Measurements from ENCODE around the gene LEMD3. TPM values are rescaled to one million over a fixed set of nuclear protein-coding genes. Genes with fewer than 3 reads are reported as not detected.

Gene LEMD3
- total RNA-seq, 1 experiment from 2014 or later: 57.8 TPM

GRCh38 chr12:65203376-65203775, 34.0 kb downstream of the LEMD3 start:
- no TSS peak for BruUV-seq (replicated peaks)
- ChIA-PET POLR2A (ENCODE audit: unreplicated experiment) (no interaction called here), CTCF (no interaction called here)
- Histone ChIP-seq H2AFZ (ENCODE audit: low read length) (no peak overlapping the region), H3K36me3 (ENCODE audit: low read depth, low read length) (no peaks in the 10 kb centered on the region), H4K20me1 (ENCODE audit: low read length) (no peaks in the 10 kb centered on the region), H3K4me1 (ENCODE audit: insufficient read depth, low read length) (no peaks in the 10 kb centered on the region), H3K9ac (ENCODE audit: low read length) (no peak overlapping the region), H3F3A (ENCODE audit: low read length, unreplicated experiment) (no peaks in the 10 kb centered on the region), H3K9me3 (ENCODE audit: low read length) (no peaks in the 10 kb centered on the region), H3K27ac (ENCODE audit: low read length) (no peak overlapping the region), H3K27me3 (ENCODE audit: low read length) (no peaks in the 10 kb centered on the region), H3K9me2 (replicated peaks; ENCODE audit: low read length) (no peaks in the 10 kb centered on the region), H3K4me3 (ENCODE audit: low read length) (no peak overlapping the region), H3K79me2 (ENCODE audit: low read length) (peaks cover 80% of the 10 kb centered on the region), H3K4me2 (ENCODE audit: low read length) (no peak overlapping the region)
- intact Hi-C loops (cut with micrococcal nuclease): no loop called here
- ATAC-seq (no peak), DNase-seq (no peak)
- TF ChIP-seq CTCF (conservative IDR thresholded peaks at IDR 0.05; ENCODE audit: low read depth, low read length): no peak
- no peak for TF ChIP-seq EZH2phosphoT487 (IDR thresholded peaks at IDR 0.05; ENCODE audit: borderline replicate concordance, low read length)
- no peak for TF ChIP-seq EZH2 (IDR thresholded peaks at IDR 0.05; ENCODE audit: low read length, unreplicated experiment)

GRCh38 chr12:65204886-65205525, 35.6 kb downstream of the LEMD3 start:
- no peak for TF ChIP-seq EZH2phosphoT487 (IDR thresholded peaks at IDR 0.05; ENCODE audit: borderline replicate concordance, low read length)
- no peak for TF ChIP-seq EZH2 (IDR thresholded peaks at IDR 0.05; ENCODE audit: low read length, unreplicated experiment)
- no peak for TF ChIP-seq CTCF (conservative IDR thresholded peaks at IDR 0.05; ENCODE audit: low read depth, low read length)
- no peaks in the 10 kb centered on the region for H3K27me3 ChIP-seq (ENCODE audit: low read length)
- H3K4me1 ChIP-seq (ENCODE audit: insufficient read depth, low read length): no peaks in the 10 kb centered on the region
- POLR2A ChIA-PET (ENCODE audit: unreplicated experiment): no interaction called here
- H3K9ac ChIP-seq (ENCODE audit: low read length): no peak overlapping the region
- no peaks in the 10 kb centered on the region for H3K36me3 ChIP-seq (ENCODE audit: low read depth, low read length)
- BruUV-seq (replicated peaks): no TSS peak
- CTCF ChIA-PET: no interaction called here
- H2AFZ ChIP-seq (ENCODE audit: low read length): no peak overlapping the region
- no peak overlapping the region for H3K4me3 ChIP-seq (ENCODE audit: low read length)
- H3K27ac ChIP-seq (ENCODE audit: low read length): no peak overlapping the region
- H4K20me1 ChIP-seq (ENCODE audit: low read length): no peaks in the 10 kb centered on the region
- ATAC-seq (no peak), DNase-seq (no peak)
- peaks cover 81% of the 10 kb centered on the region for H3K79me2 ChIP-seq (ENCODE audit: low read length)
- no peaks in the 10 kb centered on the region for H3K9me2 ChIP-seq (replicated peaks; ENCODE audit: low read length)
- no peak overlapping the region for H3K4me2 ChIP-seq (ENCODE audit: low read length)
- no peaks in the 10 kb centered on the region for H3K9me3 ChIP-seq (ENCODE audit: low read length)
- no peaks in the 10 kb centered on the region for H3F3A ChIP-seq (ENCODE audit: low read length, unreplicated experiment)
- intact Hi-C loops (cut with micrococcal nuclease): no loop called here

GRCh38 chr12:65205886-65206285, 36.5 kb downstream of the LEMD3 start:
- DNase-seq: no peak
- H3K4me2 ChIP-seq (ENCODE audit: low read length): no peak overlapping the region
- no TSS peak for BruUV-seq (replicated peaks)
- intact Hi-C loops (cut with micrococcal nuclease): no loop called here
- TF ChIP-seq EZH2phosphoT487 (IDR thresholded peaks at IDR 0.05; ENCODE audit: borderline replicate concordance, low read length): no peak
- TF ChIP-seq EZH2 (IDR thresholded peaks at IDR 0.05; ENCODE audit: low read length, unreplicated experiment): no peak
- no peak for TF ChIP-seq CTCF (conservative IDR thresholded peaks at IDR 0.05; ENCODE audit: low read depth, low read length)
- CTCF ChIA-PET: no interaction called here
- POLR2A ChIA-PET (ENCODE audit: unreplicated experiment): no interaction called here
- peaks cover 77% of the 10 kb centered on the region for H3K79me2 ChIP-seq (ENCODE audit: low read length)
- H3K36me3 ChIP-seq (ENCODE audit: low read depth, low read length): no peaks in the 10 kb centered on the region
- H3K4me3 ChIP-seq (ENCODE audit: low read length): no peak overlapping the region
- no peak overlapping the region for H2AFZ ChIP-seq (ENCODE audit: low read length)
- no peaks in the 10 kb centered on the region for H3K27me3 ChIP-seq (ENCODE audit: low read length)
- no peaks in the 10 kb centered on the region for H3K9me2 ChIP-seq (replicated peaks; ENCODE audit: low read length)
- ATAC-seq: no peak
- H3K9ac ChIP-seq (ENCODE audit: low read length): no peak overlapping the region
- no peaks in the 10 kb centered on the region for H4K20me1 ChIP-seq (ENCODE audit: low read length)
- H3K27ac ChIP-seq (ENCODE audit: low read length): no peak overlapping the region
- H3K4me1 ChIP-seq (ENCODE audit: insufficient read depth, low read length): no peaks in the 10 kb centered on the region
- no peaks in the 10 kb centered on the region for H3K9me3 ChIP-seq (ENCODE audit: low read length)
- no peaks in the 10 kb centered on the region for H3F3A ChIP-seq (ENCODE audit: low read length, unreplicated experiment)
